HEK293 (cell line): ENCODE measurements around the gene UTP25.

ENCODE experiments used
- CTCF ChIA-PET: fragments of 350-600 bp; formaldehyde crosslinking; extraction: SDS; loops from one replicate; lab custom pipeline; 2021; ENCODE audit warnings: antibody characterized with exemption; lab: Yijun Ruan, JAX
- POLR2A ChIA-PET: fragments of 300-600 bp; formaldehyde crosslinking; extraction: SDS; loops from one replicate; lab custom pipeline; 2020; ENCODE audit warnings: antibody characterized with exemption, inconsistent platforms; lab: Yijun Ruan, JAX
- H3K27ac ChIP-seq: fragments of 200-500 bp; sonication (Bioruptor generic); 2 replicates; pipeline ENCODE4 v1.5.1; 2014; ENCODE audit warnings: low read depth, low read length, control low read depth, inconsistent platforms; ENCODE audit errors: extremely low read depth
- H3K36me3 ChIP-seq, 2 experiments: fragments of 200-500 bp in 1 of 2; sonication (Bioruptor generic) in 1 of 2; 1 replicate in 1 of 2; 2 replicates in 1 of 2; pipeline ENCODE4 v1.5.1; 2014 to 2017; ENCODE audit warnings: inconsistent platforms in 2 of 2, low read length in 2 of 2; ENCODE audit not compliant: control insufficient read depth in 2 of 2, insufficient read depth in 1 of 2
- H3K4me1 ChIP-seq: fragments of 200-500 bp; sonication (Bioruptor generic); 2 replicates; pipeline ENCODE4 v1.5.1; 2014; ENCODE audit warnings: mild to moderate bottlenecking, low read length, inconsistent platforms; ENCODE audit not compliant: control insufficient read depth, insufficient read depth
- H3K4me3 ChIP-seq: 2 replicates; pipeline ENCODE4 v1.5.1; 2011; ENCODE audit warnings: low read depth, mild to moderate bottlenecking, control low read depth, low read length, moderate library complexity
- H3K9me3 ChIP-seq: fragments of 200-500 bp; sonication (Bioruptor generic); 2 replicates; pipeline ENCODE4 v1.5.1; 2014; ENCODE audit warnings: low read depth, low read length, inconsistent platforms; ENCODE audit not compliant: control insufficient read depth, insufficient read depth
- GLIS2 ChIP-seq: fragments of 450-650 bp; formaldehyde crosslinking; IDR thresholded peaks from 2 replicates; pipeline ENCODE4 v1.5.1; 2016; ENCODE audit warnings: missing biosample characterization, missing genetic modification characterization
- IKZF3 ChIP-seq: fragments of 450-650 bp; IDR thresholded peaks from 2 replicates; pipeline ENCODE4 v1.5.0; 2018; ENCODE audit warnings: missing biosample characterization, mild to moderate bottlenecking, missing genetic modification characterization, moderate library complexity
- INSM2 ChIP-seq: fragments of 450-650 bp; formaldehyde crosslinking; IDR thresholded peaks from 2 replicates; pipeline ENCODE4 v1.5.1; 2016; ENCODE audit warnings: missing biosample characterization, missing genetic modification characterization
- KLF17 ChIP-seq: fragments of 450-650 bp; formaldehyde crosslinking; IDR thresholded peaks from 2 replicates; pipeline ENCODE4 v1.5.1; 2016; ENCODE audit warnings: missing biosample characterization, missing genetic modification characterization
- MZF1 ChIP-seq: fragments of 450-650 bp; formaldehyde crosslinking; IDR thresholded peaks from 2 replicates; pipeline ENCODE4 v1.5.1; 2017; ENCODE audit warnings: missing biosample characterization, missing genetic modification characterization, borderline replicate concordance
- PATZ1 ChIP-seq: fragments of 450-650 bp; formaldehyde crosslinking; IDR thresholded peaks from 2 replicates; pipeline ENCODE4 v1.5.1; 2016; ENCODE audit warnings: missing biosample characterization, missing genetic modification characterization
- PRDM1 ChIP-seq: fragments of 450-650 bp; formaldehyde crosslinking; IDR thresholded peaks from 2 replicates; pipeline ENCODE4; 2016; ENCODE audit warnings: missing biosample characterization, missing genetic modification characterization
- SALL2 ChIP-seq: fragments of 450-650 bp; formaldehyde crosslinking; IDR thresholded peaks from 2 replicates; pipeline ENCODE4 v1.5.0; 2017; ENCODE audit warnings: missing biosample characterization, mild to moderate bottlenecking, missing genetic modification characterization, borderline replicate concordance
- SETDB1 ChIP-seq: IDR thresholded peaks from one replicate; pipeline ENCODE4 v1.6.1; 2017; ENCODE audit warnings: mild to moderate bottlenecking, low read length, moderate library complexity, mixed read lengths; ENCODE audit not compliant: insufficient read length
- ZBTB10 ChIP-seq: fragments of 450-650 bp; formaldehyde crosslinking; IDR thresholded peaks from 2 replicates; pipeline ENCODE4 v1.5.1; 2016; ENCODE audit warnings: missing biosample characterization, missing genetic modification characterization
- ZBTB26 ChIP-seq: fragments of 450-650 bp; formaldehyde crosslinking; optimal IDR thresholded peaks from 2 replicates; pipeline ENCODE3; 2016; ENCODE audit warnings: missing biosample characterization, mild to moderate bottlenecking, missing genetic modification characterization
- ZFP41 ChIP-seq: fragments of 450-650 bp; formaldehyde crosslinking; IDR thresholded peaks from 2 replicates; pipeline ENCODE4 v1.5.1; 2016; ENCODE audit warnings: missing biosample characterization, missing genetic modification characterization, borderline replicate concordance
- ZIC2 ChIP-seq: fragments of 450-650 bp; formaldehyde crosslinking; IDR thresholded peaks from 2 replicates; pipeline ENCODE4 v1.5.1; 2016; ENCODE audit warnings: missing biosample characterization, missing genetic modification characterization
- ZNF112 ChIP-seq: fragments of 450-650 bp; formaldehyde crosslinking; IDR thresholded peaks from 2 replicates; pipeline ENCODE4 v1.5.0; 2017; ENCODE audit warnings: missing biosample characterization, missing genetic modification characterization
- ZNF169 ChIP-seq: fragments of 450-650 bp; formaldehyde crosslinking; IDR thresholded peaks from 2 replicates; pipeline ENCODE4 v1.5.1; 2016; ENCODE audit warnings: missing biosample characterization, missing genetic modification characterization
- ZNF214 ChIP-seq: fragments of 450-650 bp; formaldehyde crosslinking; IDR thresholded peaks from 2 replicates; pipeline ENCODE4 v1.5.1; 2017; ENCODE audit warnings: missing biosample characterization, mild to moderate bottlenecking, missing genetic modification characterization, borderline replicate concordance
- ZNF280C ChIP-seq: fragments of 450-650 bp; formaldehyde crosslinking; IDR thresholded peaks from 2 replicates; pipeline ENCODE4 v1.5.1; 2016; ENCODE audit warnings: missing biosample characterization, missing genetic modification characterization
- ZNF341 ChIP-seq: fragments of 450-650 bp; formaldehyde crosslinking; IDR thresholded peaks from 2 replicates; pipeline ENCODE4; 2016; ENCODE audit warnings: low read depth, missing biosample characterization, missing genetic modification characterization
- ZNF510 ChIP-seq: fragments of 450-650 bp; formaldehyde crosslinking; IDR thresholded peaks from 2 replicates; pipeline ENCODE4 v1.5.1; 2018; ENCODE audit warnings: mild to moderate bottlenecking, missing genetic modification characterization, missing biosample characterization; ENCODE audit not compliant: insufficient replicate concordance
- ZNF514 ChIP-seq: fragments of 450-650 bp; formaldehyde crosslinking; IDR thresholded peaks from 2 replicates; pipeline ENCODE4 v1.5.1; 2016; ENCODE audit warnings: missing biosample characterization, missing genetic modification characterization
- ZNF596 ChIP-seq: fragments of 450-650 bp; IDR thresholded peaks from 2 replicates; pipeline ENCODE4 v1.5.0; 2018; ENCODE audit warnings: missing biosample characterization, mild to moderate bottlenecking, missing genetic modification characterization, moderate library complexity
- ZNF658 ChIP-seq: fragments of 450-650 bp; formaldehyde crosslinking; IDR thresholded peaks from 2 replicates; pipeline ENCODE4; 2016; ENCODE audit warnings: missing biosample characterization, missing genetic modification characterization
- ZNF704 ChIP-seq: fragments of 450-650 bp; formaldehyde crosslinking; IDR thresholded peaks from 2 replicates; pipeline ENCODE4 v1.5.1; 2016; ENCODE audit warnings: missing biosample characterization, missing genetic modification characterization

The UTP25 gene

GRCh38 chr1:209890641-209891330 lies 63.0 kb downstream of the UTP25 start (continued):
- no peak for TF ChIP-seq PATZ1 (tag by site-specific recombination)
- TF ChIP-seq ZNF596 (tag by site-specific recombination), result no peak
- TF ChIP-seq GLIS2 (tag by site-specific recombination), result no peak

- POLR2A ChIA-PET, result interaction anchor here (0.7 kb wide), 1 partner anchor 75 kb away, joined by 3 read pairs; no protein-coding TSS in a partner anchor
Observed at GRCh38 chr1:209893751-209894150, 66.0 kb downstream of the UTP25 start.

More at GRCh38 chr1:209893751-209894150, 66.0 kb downstream of the UTP25 start:
- H3K4me1 ChIP-seq, result no peaks in the 10 kb centered on the region
- no peaks in the 10 kb centered on the region for H3K9me3 ChIP-seq
- H3K36me3 ChIP-seq, result no peaks in the 10 kb centered on the region
- no peak overlapping the region for H3K27ac ChIP-seq
- CTCF ChIA-PET, result interaction anchor here (0.7 to 0.8 kb wide), 3 partner anchors 20 to 45 kb away, joined by 3 to 4 read pairs (median 3); no protein-coding TSS in a partner anchor
- H3K4me3 ChIP-seq, result no peak overlapping the region
- no peak for TF ChIP-seq SALL2 (tag by site-specific recombination)
- no peak for TF ChIP-seq ZNF510 (tag by site-specific recombination)
- no peak for TF ChIP-seq ZNF112 (tag by site-specific recombination)
- no peak for TF ChIP-seq KLF17 (tag by site-specific recombination)
- TF ChIP-seq ZIC2, result no peak
- TF ChIP-seq ZNF658, result no peak
- no peak for TF ChIP-seq ZNF169 (tag by site-specific recombination)
- no peak for TF ChIP-seq ZBTB10 (tag by site-specific recombination)
- no peak for TF ChIP-seq MZF1 (tag by site-specific recombination)
- no peak for TF ChIP-seq ZBTB26 (tag by site-specific recombination)
- no peak for TF ChIP-seq ZNF280C
- no peak for TF ChIP-seq INSM2
- no peak for TF ChIP-seq ZFP41 (tag by site-specific recombination)
- TF ChIP-seq ZNF214 (tag by site-specific recombination), result no peak
- TF ChIP-seq PRDM1 (tag by site-specific recombination), result no peak
- TF ChIP-seq ZNF341 (tag by site-specific recombination), result no peak
- TF ChIP-seq SETDB1, result no peak
- no peak for TF ChIP-seq ZNF514
- TF ChIP-seq ZNF704, result no peak
- no peak for TF ChIP-seq IKZF3 (tag by site-specific recombination)
